Upper lobe of left lung (tissue), 4 donors: ENCODE results near the gene CLSTN2.

Source experiments
- EP300 ChIP-seq, 4 donors: sonication (generic); formaldehyde crosslinking; IDR thresholded peaks; one replicate each; pipeline ENCODE4 v1.5.1; 2017; ENCODE audit warnings: antibody characterized with exemption in 4 of 4, control low read depth in 2 of 4
- POLR2A ChIP-seq, 4 donors: fragments of 450-650 bp; IDR thresholded peaks; one replicate each; pipeline ENCODE4 v1.5.1; 2016 to 2017; ENCODE audit warnings: antibody characterized with exemption in 4 of 4, mild to moderate bottlenecking in 2 of 4
- POLR2AphosphoS5 ChIP-seq, 2 donors: sonication (generic); formaldehyde crosslinking; IDR thresholded peaks; one replicate each; pipeline ENCODE4 v1.5.1; 2017; ENCODE audit warnings: antibody characterized with exemption in 2 of 2
- TF ChIP-seq, protein P1 (sequence below), 6 experiments: fragments of 450-650 bp in 4 of 6; fragments of 200-600 bp in 2 of 6; sonication (generic) in 2 of 6; IDR thresholded peaks; one replicate each; pipeline ENCODE4 v1.5.1; 2016 to 2019; ENCODE audit warnings: antibody characterized with exemption in 6 of 6

- TF ChIP-seq, protein P1, sequence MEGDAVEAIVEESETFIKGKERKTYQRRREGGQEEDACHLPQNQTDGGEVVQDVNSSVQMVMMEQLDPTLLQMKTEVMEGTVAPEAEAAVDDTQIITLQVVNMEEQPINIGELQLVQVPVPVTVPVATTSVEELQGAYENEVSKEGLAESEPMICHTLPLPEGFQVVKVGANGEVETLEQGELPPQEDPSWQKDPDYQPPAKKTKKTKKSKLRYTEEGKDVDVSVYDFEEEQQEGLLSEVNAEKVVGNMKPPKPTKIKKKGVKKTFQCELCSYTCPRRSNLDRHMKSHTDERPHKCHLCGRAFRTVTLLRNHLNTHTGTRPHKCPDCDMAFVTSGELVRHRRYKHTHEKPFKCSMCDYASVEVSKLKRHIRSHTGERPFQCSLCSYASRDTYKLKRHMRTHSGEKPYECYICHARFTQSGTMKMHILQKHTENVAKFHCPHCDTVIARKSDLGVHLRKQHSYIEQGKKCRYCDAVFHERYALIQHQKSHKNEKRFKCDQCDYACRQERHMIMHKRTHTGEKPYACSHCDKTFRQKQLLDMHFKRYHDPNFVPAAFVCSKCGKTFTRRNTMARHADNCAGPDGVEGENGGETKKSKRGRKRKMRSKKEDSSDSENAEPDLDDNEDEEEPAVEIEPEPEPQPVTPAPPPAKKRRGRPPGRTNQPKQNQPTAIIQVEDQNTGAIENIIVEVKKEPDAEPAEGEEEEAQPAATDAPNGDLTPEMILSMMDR (IDR thresholded peaks at IDR 0.05) = no peak
- no peak for TF ChIP-seq POLR2A (IDR thresholded peaks at IDR 0.05)
- TF ChIP-seq EP300 (IDR thresholded peaks at IDR 0.05) = no peak
- no peak for TF ChIP-seq POLR2AphosphoS5 (IDR thresholded peaks at IDR 0.05)
Observed at GRCh38 chr3:140399871-140400270, 464.9 kb downstream of the CLSTN2 start.
